Sigmoid colon (tissue), 7 donors: ENCODE results near the gene TMEM89. TPM values are rescaled to one million over a fixed set of nuclear protein-coding genes. Genes with fewer than 3 reads are reported as not detected.

Source experiments
- DNase-seq: peaks from one replicate; pipeline ENCODE4 v3.0.0-alpha.2; 2019
- H3K27ac ChIP-seq, 4 donors: fragments of 200-600 bp; sonication (generic); one replicate each; pipeline ENCODE4 v1.5.1; 2016 to 2019; ENCODE audit warnings: mild to moderate bottlenecking in 1 of 4
- H3K27me3 ChIP-seq, 3 donors: fragments of 200-600 bp; sonication (generic); one replicate each; pipeline ENCODE4 v1.5.1; 2019; ENCODE audit warnings: mild to moderate bottlenecking in 1 of 3
- H3K36me3 ChIP-seq, 4 donors: fragments of 200-600 bp; sonication (generic); one replicate each; pipeline ENCODE4 v1.5.1; 2016 to 2019
- H3K4me1 ChIP-seq, 4 donors: fragments of 200-600 bp; sonication (generic); one replicate each; pipeline ENCODE4 v1.5.1; 2017 to 2019
- H3K4me3 ChIP-seq, 4 donors: fragments of 200-600 bp; sonication (generic); one replicate each; pipeline ENCODE4 v1.5.1; 2017 to 2019; ENCODE audit warnings: mild to moderate bottlenecking in 2 of 4, moderate library complexity in 1 of 4
- H3K9me3 ChIP-seq, 4 donors: fragments of 200-600 bp in 3 of 4; sonication (generic) in 3 of 4; one replicate each; pipeline versions ENCODE4 v1.5.1 to v1.6.1; 2013 to 2019
- EP300 ChIP-seq, 4 donors: sonication (generic); formaldehyde crosslinking; IDR thresholded peaks; one replicate each; pipeline ENCODE4 v1.6.1; 2017; ENCODE audit warnings: antibody characterized with exemption in 4 of 4
- POLR2A ChIP-seq, 2 donors: fragments of 450-650 bp; IDR thresholded peaks; one replicate each; pipeline ENCODE4 v1.6.1; 2016; ENCODE audit warnings: antibody characterized with exemption in 2 of 2, mild to moderate bottlenecking in 2 of 2, moderate library complexity in 2 of 2
- POLR2AphosphoS5 ChIP-seq, 4 donors: sonication (generic); formaldehyde crosslinking; IDR thresholded peaks; one replicate each; pipeline ENCODE4 v1.6.1; 2017; ENCODE audit warnings: antibody characterized with exemption in 4 of 4
- WGBS, 2 donors: extraction: QIAGEN DNeasy Blood & Tissue Kit; methylation state at CpG; one replicate each; pipeline ENCODE4 v1.1.7; 2013; 5-methylcytosine and 5-hydroxymethylcytosine counted together
- intact Hi-C: fragments of 100-400 bp; cut with DNase I; formaldehyde crosslinking; loops from one replicate; pipeline ENCODE4 v1.15.1; 2023
- polyA plus RNA-seq, 3 donors: library from polyadenylated mRNA; stranded (reverse); fragments of 200-250 nt; gene quantifications; one replicate each; pipeline ENCODE4 v1.2.3, GENCODE V29; 2013
- total RNA-seq, 4 donors: library from RNA; depleted of rRNA; stranded (reverse); fragments of >200 nt; gene quantifications; one replicate each; pipeline ENCODE4 v1.1.0, GENCODE V29; 2016
- TF ChIP-seq, protein P1 (sequence below), 4 experiments: fragments of 450-650 bp in 3 of 4; fragments of 200-600 bp in 1 of 4; IDR thresholded peaks; one replicate each; pipeline ENCODE4 v1.5.1; 2016 to 2019; ENCODE audit warnings: antibody characterized with exemption in 4 of 4, mild to moderate bottlenecking in 3 of 4, moderate library complexity in 2 of 4
- donor health status: healthy with polysubstance abuse.
- donor health status: Bipolar disorder and iron deficiency.
- donor health status: healthy.

TMEM89 gene
- total and polyA plus RNA-seq, 7 donors: 1.2 TPM; not detected in 6

DNA sequence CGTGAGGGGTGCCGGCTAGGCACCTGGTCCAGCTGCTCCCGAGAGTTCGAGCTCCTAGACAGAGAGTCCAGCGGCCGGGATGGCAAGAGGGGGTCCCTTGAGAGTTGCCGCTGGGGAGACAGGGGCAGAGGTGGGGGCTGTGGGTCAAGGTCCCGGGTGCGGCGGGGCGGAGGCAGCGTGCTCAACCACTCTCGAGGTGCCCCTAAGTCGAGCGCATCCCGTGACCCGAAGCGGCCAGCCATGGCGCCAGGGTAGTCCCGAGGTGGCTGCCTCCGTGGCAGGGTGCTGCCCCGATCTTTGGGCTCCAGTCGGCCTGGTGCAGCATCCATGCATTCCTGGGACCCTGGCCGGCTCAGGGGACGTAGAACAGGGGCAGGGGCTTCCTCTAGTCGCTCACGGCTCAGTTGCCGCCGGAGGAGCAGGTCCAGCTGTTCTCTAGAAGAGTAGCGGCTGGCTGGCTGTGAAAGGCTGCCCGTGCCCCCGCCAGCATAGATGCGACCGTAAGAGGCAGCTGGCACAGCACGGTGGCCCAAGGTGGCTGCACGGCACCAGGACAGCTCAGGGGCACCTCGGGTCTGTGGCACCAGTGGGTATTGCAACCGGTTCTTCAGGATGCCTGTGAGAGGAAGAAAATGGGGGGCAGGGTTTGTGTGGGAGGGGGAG, 18.5 kb upstream of the TMEM89 start:
- Histone ChIP-seq H3K4me1 (peaks cover 0 to 12% (median 10%) of the 10 kb centered on the region in 4 donors), H3K27ac (no peak overlapping the region), H3K27me3 (no peaks in the 10 kb centered on the region), H3K36me3 (no peaks in the 10 kb centered on the region), H3K4me3 (no peak overlapping the region), H3K9me3 (no peaks in the 10 kb centered on the region)
- intact Hi-C loops: loop anchor here (2.0 kb wide), 1 partner anchor 13 kb away; no protein-coding TSS in a partner anchor
- TF ChIP-seq POLR2AphosphoS5 (IDR thresholded peaks at IDR 0.05) (no peak), POLR2A (IDR thresholded peaks at IDR 0.05) (no peak)
- TF ChIP-seq, protein P1, sequence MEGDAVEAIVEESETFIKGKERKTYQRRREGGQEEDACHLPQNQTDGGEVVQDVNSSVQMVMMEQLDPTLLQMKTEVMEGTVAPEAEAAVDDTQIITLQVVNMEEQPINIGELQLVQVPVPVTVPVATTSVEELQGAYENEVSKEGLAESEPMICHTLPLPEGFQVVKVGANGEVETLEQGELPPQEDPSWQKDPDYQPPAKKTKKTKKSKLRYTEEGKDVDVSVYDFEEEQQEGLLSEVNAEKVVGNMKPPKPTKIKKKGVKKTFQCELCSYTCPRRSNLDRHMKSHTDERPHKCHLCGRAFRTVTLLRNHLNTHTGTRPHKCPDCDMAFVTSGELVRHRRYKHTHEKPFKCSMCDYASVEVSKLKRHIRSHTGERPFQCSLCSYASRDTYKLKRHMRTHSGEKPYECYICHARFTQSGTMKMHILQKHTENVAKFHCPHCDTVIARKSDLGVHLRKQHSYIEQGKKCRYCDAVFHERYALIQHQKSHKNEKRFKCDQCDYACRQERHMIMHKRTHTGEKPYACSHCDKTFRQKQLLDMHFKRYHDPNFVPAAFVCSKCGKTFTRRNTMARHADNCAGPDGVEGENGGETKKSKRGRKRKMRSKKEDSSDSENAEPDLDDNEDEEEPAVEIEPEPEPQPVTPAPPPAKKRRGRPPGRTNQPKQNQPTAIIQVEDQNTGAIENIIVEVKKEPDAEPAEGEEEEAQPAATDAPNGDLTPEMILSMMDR (IDR thresholded peaks at IDR 0.05): no peak
- no peak for DNase-seq
- WGBS, 2 donors: 89 to 90% methylated on average over 38 of the region's 38 CpGs

DNA sequence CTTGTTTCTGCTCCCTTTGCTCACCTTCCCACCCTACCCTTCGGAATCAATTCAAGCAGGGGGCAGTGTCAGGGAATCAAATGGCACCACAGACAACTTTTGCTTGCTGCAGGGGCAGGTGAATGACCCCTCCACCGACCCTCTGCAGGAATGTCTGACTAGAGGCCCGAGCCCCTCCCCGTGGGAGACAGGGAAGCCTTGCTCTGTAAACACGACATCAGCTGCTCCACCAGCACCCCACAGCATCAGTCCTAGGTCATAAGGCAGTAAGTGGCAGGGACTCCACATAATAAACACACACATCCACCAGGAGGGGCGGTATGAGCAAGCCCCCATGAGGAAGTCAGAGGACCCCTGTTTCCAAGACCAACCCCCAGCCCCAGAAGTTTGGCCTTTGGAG, 15.7 kb upstream of the TMEM89 start:
- Histone ChIP-seq H3K27me3 (no peaks in the 10 kb centered on the region), H3K36me3 (peaks cover 0 to 8% (median 3%) of the 10 kb centered on the region in 4 donors), H3K27ac (no peak overlapping the region), H3K4me1 (peaks cover 0 to 26% (median 21%) of the 10 kb centered on the region in 4 donors), H3K4me3 (no peak overlapping the region), H3K9me3 (no peaks in the 10 kb centered on the region)
- intact Hi-C loops: no loop called here
- TF ChIP-seq, protein P1 (IDR thresholded peaks at IDR 0.05): no peak
- WGBS, 2 donors: 66 to 76% methylated on average over 6 of the region's 6 CpGs
- DNase-seq: no peak

GRCh38 chr3:48636149-48636655, 14.6 kb upstream of the TMEM89 start:
- Histone ChIP-seq H3K27me3 (no peaks in the 10 kb centered on the region), H3K27ac (peak overlapping the region; percentile 87 to 91 (median 87)), H3K36me3 (peaks cover 0 to 17% (median 5%) of the 10 kb centered on the region in 4 donors), H3K4me3 (peak overlapping the region; percentile 73 to 86 (median 80)), H3K9me3 (no peaks in the 10 kb centered on the region), H3K4me1 (peaks cover 0 to 26% (median 21%) of the 10 kb centered on the region in 4 donors)
- intact Hi-C loops: no loop called here
- DNase-seq: no peak
- no peak for TF ChIP-seq EP300 (IDR thresholded peaks at IDR 0.05)
- TF ChIP-seq POLR2A (IDR thresholded peaks at IDR 0.05): no peak
- TF ChIP-seq, protein P1 (IDR thresholded peaks at IDR 0.05): no peak
- TF ChIP-seq POLR2AphosphoS5 (IDR thresholded peaks at IDR 0.05): no peak
- WGBS, 2 donors: 45 to 46% methylated on average over 10 of the region's 10 CpGs

GRCh38 chr3:48635222-48636021, 13.9 kb upstream of the TMEM89 start, which contains the start of gene SLC26A6:
SLC26A6 (minus strand) TSS chr3:48635461; CDS start chr3:48635393, 68 bp downstream.
- TF ChIP-seq EP300 (IDR thresholded peaks at IDR 0.05): no peak
- TF ChIP-seq, protein P1 (IDR thresholded peaks at IDR 0.05): peak; percentile 38 to 58 (median 43)
- TF ChIP-seq POLR2AphosphoS5 (IDR thresholded peaks at IDR 0.05): peak; percentile 57 to 91 (median 76)
- no peaks in the 10 kb centered on the region for H3K27me3 ChIP-seq
- H3K4me3 ChIP-seq: peak within 1 kb of the TSS; percentile 73 to 86 (median 80)
- H3K27ac ChIP-seq: peak within 1 kb of the TSS; percentile 87 to 91 (median 87)
- intact Hi-C loops: loop anchor here (1.0 to 2.0 kb wide), 3 partner anchors 27 to 75 kb away; partner anchors contain the start of gene UQCRC1
- no peaks in the 10 kb centered on the region for H3K9me3 ChIP-seq
- peaks cover 0 to 17% (median 7%) of the 10 kb centered on the region in 4 donors for H3K36me3 ChIP-seq
- 0 to 1% methylated on average over 68 of the region's 68 CpGs for WGBS, 2 donors
- peaks cover 0 to 26% (median 21%) of the 10 kb centered on the region in 4 donors for H3K4me1 ChIP-seq
- peak; percentile 98 for DNase-seq
